Prostate gland (tissue), 2 donors: Measurements from ENCODE around the gene APOBEC3G. TPM values are rescaled to one million over a fixed set of nuclear protein-coding genes. Genes with fewer than 3 reads are reported as not detected.
"Not testable (repeated sequence)": the region's sequence is repeated elsewhere in the genome, so short reads cannot be mapped to it uniquely, and the experiment has no call there.

Experiments
- DNase-seq: peaks from one replicate; pipeline ENCODE4 v3.0.0-alpha.2; 2019; ENCODE audit warnings: low spot score
- H3K27ac ChIP-seq, 2 donors: fragments of 200-600 bp; sonication (generic); 2 replicates each; pipeline ENCODE4 v1.5.1; 2017 to 2019
- H3K27me3 ChIP-seq: fragments of 200-600 bp; sonication (generic); replicated peaks from 2 replicates; pipeline ENCODE4 v1.5.1; 2019; ENCODE audit not compliant: insufficient read depth
- H3K36me3 ChIP-seq, 2 donors: fragments of 200-600 bp; sonication (generic); 1 replicate in 1 of 2; 2 replicates in 1 of 2; pipeline versions ENCODE4 v1.5.1 to v1.8.1; 2017 to 2019
- H3K4me1 ChIP-seq: fragments of 200-600 bp; sonication (generic); replicated peaks from 2 replicates; pipeline ENCODE4 v1.5.1; 2019
- H3K4me3 ChIP-seq, 2 donors: fragments of 200-600 bp; sonication (generic); 2 replicates each; pipeline ENCODE4 v1.5.1; 2017 to 2019
- H3K9me3 ChIP-seq: fragments of 200-600 bp; sonication (generic); 2 replicates; pipeline ENCODE4 v1.5.1; 2017
- CTCF ChIP-seq, 4 experiments: fragments of 200-600 bp in 2 of 4; fragments of 450-650 bp in 2 of 4; sonication (generic) in 2 of 4; IDR thresholded peaks; 1 replicate in 3 of 4; 2 replicates in 1 of 4; pipeline ENCODE4 v1.5.1; 2016 to 2019; ENCODE audit warnings: antibody characterized with exemption in 4 of 4, mild to moderate bottlenecking in 2 of 4, moderate library complexity in 2 of 4
- POLR2A ChIP-seq: fragments of 450-650 bp; IDR thresholded peaks from one replicate; pipeline ENCODE4 v1.6.1; 2016; ENCODE audit warnings: antibody characterized with exemption, mild to moderate bottlenecking
- POLR2AphosphoS5 ChIP-seq: sonication (generic); formaldehyde crosslinking; IDR thresholded peaks from one replicate; pipeline ENCODE4 v1.6.1; 2017; ENCODE audit warnings: antibody characterized with exemption
- WGBS: methylation state at CpG from one replicate; pipeline ENCODE4 v1.1.5; 2018; 5-methylcytosine and 5-hydroxymethylcytosine counted together
- intact Hi-C: fragments of 100-400 bp; cut with DNase I; formaldehyde crosslinking; loops from one replicate; pipeline ENCODE4 v1.14.2; 2022
- total RNA-seq, 2 donors: library from RNA; depleted of rRNA; stranded (reverse); fragments of >200 nt; gene quantifications; one replicate each; pipeline ENCODE4 v1.1.0, GENCODE V29; 2016

APOBEC3G gene
- total RNA-seq, 2 donors from 2014 or later = 17.7 to 52.3 TPM

DNA sequence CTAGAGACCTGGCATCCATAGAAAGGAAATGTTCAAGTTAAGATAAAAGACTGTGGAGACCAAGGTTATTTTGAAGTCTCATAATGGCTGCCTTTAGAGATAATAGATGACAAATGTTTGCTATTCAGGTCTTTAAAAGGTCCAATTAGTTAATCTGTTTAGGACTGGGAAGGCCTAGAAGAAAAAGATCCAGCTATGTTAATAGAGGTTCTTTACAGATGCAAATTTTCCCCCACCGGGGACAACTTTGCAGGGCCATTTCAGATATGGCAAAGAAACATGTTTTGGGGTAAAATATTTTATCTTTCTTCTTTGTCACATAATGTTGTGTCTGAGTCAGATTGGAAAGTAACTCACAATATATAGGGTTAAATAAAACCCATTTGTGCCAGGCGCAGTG lies 3.1 kb upstream of the APOBEC3G start:
- H3K4me1 ChIP-seq = no peaks in the 10 kb centered on the region
- H3K9me3 ChIP-seq = no peaks in the 10 kb centered on the region
- intact Hi-C loops = no loop called here
- DNase-seq = no peak
- no peaks in the 10 kb centered on the region for H3K36me3 ChIP-seq
- H3K27ac ChIP-seq = no peak overlapping the region
- H3K27me3 ChIP-seq = no peaks in the 10 kb centered on the region
- no peak for TF ChIP-seq CTCF (IDR thresholded peaks at IDR 0.05)
- TF ChIP-seq POLR2A = no peak
- TF ChIP-seq POLR2AphosphoS5 = no peak
- 50% methylated on average over 2 of the region's 2 CpGs for WGBS
- H3K4me3 ChIP-seq = no peak overlapping the region

GRCh38 chr22:39076155-39077025 lies 685 bp upstream of the APOBEC3G start:
- H3K27ac ChIP-seq, H3K27me3 ChIP-seq, H3K36me3 ChIP-seq, intact Hi-C loops, H3K9me3 ChIP-seq, H3K4me1 ChIP-seq, DNase-seq: not testable (repeated sequence)
- H3K4me3 ChIP-seq = peak overlapping the region in 1 of 2 donors; percentile 34
- 77% methylated on average over 4 of the region's 24 CpGs for WGBS

DNA sequence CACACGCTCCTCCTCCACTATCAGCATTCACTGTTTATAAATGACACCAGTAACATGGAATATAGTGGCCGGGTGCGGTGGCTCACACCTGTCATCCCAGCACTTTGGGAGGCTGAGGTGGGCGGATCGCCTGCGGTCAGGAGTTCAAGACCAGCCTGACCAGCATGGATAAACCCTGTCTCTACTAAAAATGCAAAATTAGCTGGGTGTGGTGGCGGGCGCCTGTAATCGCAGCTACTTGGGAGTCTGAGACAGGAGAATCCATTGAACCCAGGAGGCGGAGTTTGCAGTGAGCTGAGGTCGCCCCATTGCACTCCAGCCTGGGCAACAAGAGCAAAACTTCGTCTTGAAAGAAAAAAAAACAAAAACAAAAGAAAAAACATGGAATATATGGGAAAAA lies 837 bp downstream of the APOBEC3G start:
- WGBS = 86% methylated on average over 12 of the region's 12 CpGs
- H3K4me3 ChIP-seq, H3K27me3 ChIP-seq, H3K4me1 ChIP-seq, H3K9me3 ChIP-seq, H3K27ac ChIP-seq, intact Hi-C loops, H3K36me3 ChIP-seq, DNase-seq: not testable (repeated sequence)

DNA sequence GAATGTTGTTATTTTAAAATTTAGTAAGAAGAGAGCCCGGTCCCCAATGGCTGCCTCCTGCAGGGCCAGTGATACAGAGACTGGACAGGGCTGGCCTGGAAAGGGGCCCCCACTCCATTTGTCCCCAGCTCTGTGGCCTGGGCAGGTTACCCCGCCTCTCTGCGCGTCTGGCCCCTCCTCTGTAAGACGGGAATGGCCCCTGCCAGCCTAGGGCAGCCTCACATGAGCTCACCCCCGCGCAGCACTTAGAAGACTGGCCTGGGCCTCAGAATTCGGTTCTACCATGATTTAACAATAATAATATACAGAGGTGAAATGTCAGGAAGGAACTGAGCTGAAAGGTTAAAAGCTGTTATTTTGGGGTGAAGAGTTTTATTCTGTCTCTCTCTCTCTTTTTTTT lies 1.3 kb downstream of the APOBEC3G start:
- no peak overlapping the region for H3K4me3 ChIP-seq

DNA sequence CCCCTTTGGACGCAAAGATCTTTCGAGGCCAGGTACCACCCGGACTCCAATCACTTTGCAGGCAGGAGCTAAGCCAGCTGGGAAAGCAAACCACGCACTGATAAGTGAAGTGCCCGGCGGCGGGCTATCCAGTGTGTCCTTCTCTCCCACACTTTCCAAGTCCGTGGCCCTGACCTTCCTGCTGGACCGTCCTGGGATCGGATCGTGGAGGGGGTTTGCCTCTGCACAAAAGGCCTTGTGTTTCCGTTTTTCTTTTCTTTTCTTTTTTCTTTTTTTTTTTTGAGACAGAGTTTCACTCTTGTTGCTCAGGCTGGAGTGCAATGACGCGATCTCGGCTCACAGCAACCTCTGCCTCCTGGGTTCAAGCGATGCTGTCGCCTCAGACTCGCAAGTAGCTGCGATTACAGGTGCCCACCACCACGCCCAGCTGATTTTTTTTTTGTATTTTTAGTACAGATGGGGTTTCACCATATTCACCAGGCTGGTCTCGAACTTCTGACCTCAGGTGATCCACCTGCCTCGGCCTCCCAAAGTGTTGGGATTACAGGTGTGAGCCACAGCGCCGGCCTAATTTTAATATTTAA lies 2.1 kb downstream of the APOBEC3G start:
- H3K4me3 ChIP-seq, H3K36me3 ChIP-seq, intact Hi-C loops, H3K27me3 ChIP-seq, H3K4me1 ChIP-seq, DNase-seq, H3K9me3 ChIP-seq, H3K27ac ChIP-seq: not testable (repeated sequence)
- 97% methylated on average over 24 of the region's 24 CpGs for WGBS

More for the DNA sequence above, 1.3 kb downstream of the APOBEC3G start:
- H3K9me3 ChIP-seq = no peaks in the 10 kb centered on the region
- intact Hi-C loops = no loop called here
- no peaks in the 10 kb centered on the region for H3K27me3 ChIP-seq
- no peak for DNase-seq
- TF ChIP-seq POLR2AphosphoS5 = no peak
- no peak for TF ChIP-seq CTCF (IDR thresholded peaks at IDR 0.05)
- TF ChIP-seq POLR2A = no peak
- no peaks in the 10 kb centered on the region for H3K4me1 ChIP-seq
- WGBS = 92% methylated on average over 8 of the region's 8 CpGs
- no peak overlapping the region for H3K27ac ChIP-seq
- no peaks in the 10 kb centered on the region for H3K36me3 ChIP-seq

DNA sequence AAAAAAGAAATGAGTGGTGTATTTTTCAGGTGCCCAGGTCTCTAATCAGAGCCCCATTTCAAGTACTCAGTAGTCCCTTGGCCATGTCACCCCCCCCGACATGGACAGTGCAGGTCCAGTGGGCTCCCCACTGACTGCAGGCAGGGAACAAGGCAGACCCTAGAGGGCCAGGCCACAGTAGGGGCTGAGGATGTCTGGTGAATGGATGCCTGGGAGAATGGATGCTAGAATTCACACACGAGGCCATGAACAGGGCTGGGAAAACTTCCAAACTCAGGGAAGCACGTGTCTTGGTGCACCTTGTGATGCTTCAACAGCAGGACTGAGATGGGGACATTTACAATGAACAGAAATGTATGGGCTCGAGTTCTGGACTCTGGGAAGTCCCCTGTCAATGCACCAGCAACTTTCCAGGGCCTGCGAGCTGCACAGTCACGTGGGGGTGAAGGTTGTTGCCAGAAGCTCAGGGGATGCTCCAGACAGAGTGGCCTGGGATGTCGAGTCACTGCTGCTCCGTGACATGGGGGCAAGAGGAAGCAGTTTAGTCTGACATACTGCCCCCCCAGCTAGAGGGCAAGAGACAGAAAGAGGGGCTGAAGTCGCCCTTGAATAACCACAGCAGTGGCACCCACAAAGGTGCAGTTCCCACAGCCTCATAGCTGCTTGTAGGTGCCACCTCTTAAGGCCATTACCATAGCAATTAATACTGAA lies 3.1 kb downstream of the APOBEC3G start:
- Histone ChIP-seq H3K27ac (no peak overlapping the region), H3K27me3 (no peaks in the 10 kb centered on the region), H3K4me3 (no peak overlapping the region), H3K9me3 (no peaks in the 10 kb centered on the region), H3K36me3 (no peaks in the 10 kb centered on the region), H3K4me1 (no peaks in the 10 kb centered on the region)
- DNase-seq = no peak
- WGBS = 77% methylated on average over 9 of the region's 9 CpGs
- no peak for TF ChIP-seq POLR2A
- TF ChIP-seq CTCF (IDR thresholded peaks at IDR 0.05) = no peak
- TF ChIP-seq POLR2AphosphoS5 = no peak
- intact Hi-C loops = no loop called here
